T follicular helper cell (primary cell): Measurements from ENCODE around the gene CARD8.
"Not testable (repeated sequence)": the region's sequence is repeated elsewhere in the genome, so short reads cannot be mapped to it uniquely, and the experiment has no call there.

Experiments used
- DNase-seq: peaks from one replicate; pipeline ENCODE4 v3.0.0-alpha.2; 2020; ENCODE audit warnings: low read depth

The CARD8 gene

DNA sequence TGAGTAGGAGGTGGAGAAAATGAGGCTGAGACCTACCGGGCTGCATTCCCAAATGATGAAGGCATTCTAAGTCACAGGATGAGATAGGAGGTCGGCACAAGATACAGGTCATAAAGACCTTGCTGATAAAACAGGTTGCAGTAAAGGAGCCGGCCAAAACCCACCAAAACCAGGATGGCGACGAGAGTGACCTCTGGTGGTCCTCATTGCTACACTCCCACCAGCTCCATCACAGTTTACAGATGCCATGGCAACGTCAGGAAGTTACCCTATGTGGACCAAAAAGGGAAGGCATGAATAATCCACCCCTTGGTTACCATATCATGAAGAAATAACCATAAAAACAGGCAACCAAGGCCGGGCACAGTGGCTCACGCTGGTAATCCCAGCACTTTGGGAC is 9.6 kb upstream of the CARD8 start:
- not testable (repeated sequence) for DNase-seq

DNA sequence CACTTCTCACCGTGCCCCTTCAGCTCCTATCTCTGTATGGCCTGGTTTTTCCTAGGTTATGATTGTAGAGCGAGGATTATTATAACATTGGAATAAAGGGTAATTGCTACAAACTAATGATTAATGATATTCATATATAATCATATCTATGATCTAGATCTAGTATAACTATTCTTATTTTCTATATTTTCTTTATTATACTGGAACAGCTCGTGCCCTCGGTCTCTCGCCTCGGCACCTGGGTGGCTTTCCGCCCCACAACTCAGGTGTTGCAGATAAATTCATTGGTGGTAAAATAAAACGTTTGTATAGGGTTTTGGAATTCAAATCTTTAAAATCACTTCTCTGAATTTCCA is 4.6 kb upstream of the CARD8 start:
- DNase-seq: not testable (repeated sequence)

DNA sequence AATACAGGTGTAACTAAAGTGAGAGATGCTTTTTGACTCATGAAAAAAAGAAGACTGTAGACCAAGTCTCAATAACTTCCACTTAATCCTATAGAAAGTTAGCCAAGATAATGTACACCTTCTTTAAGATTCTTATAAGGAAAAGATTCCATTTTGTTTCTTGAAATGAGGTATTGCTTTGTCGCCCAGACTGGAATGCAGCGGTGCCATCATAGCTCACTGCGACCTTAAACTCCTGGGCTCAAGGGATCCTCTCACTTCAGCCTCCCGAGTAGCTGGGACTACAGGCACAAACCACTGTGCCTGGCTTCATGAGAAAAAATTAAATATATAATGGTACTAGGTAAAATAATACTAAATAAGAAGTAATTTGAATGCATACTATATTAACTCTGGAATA is 3.3 kb upstream of the CARD8 start:
- not testable (repeated sequence) for DNase-seq

- no peak for DNase-seq
Observed at GRCh38 chr19:48258350-48258749, 2.6 kb upstream of the CARD8 start.

- no peak for DNase-seq
Observed at GRCh38 chr19:48254529-48254970, 1.2 kb downstream of the CARD8 start.

DNA sequence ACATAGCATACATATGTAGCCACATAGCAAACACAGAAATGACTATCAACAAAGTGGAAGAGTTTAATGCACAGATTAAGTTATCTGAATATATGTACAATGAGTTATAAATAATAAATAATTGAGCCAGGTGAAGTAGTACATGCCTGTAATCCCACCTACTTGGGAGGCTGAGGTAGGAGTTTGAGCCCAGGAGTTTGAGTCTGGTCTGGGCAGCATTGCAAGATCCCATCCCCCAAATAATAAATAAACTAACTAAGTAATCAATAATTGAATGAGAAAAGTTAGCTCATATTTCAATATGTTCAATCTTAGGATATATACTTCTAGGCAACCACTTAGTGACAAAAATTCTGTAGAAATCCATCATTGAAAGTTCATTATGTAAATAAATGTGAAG is 1.7 kb downstream of the CARD8 start:
- no peak for DNase-seq

GRCh38 chr19:48252609-48253008 is 3.1 kb downstream of the CARD8 start:
- DNase-seq: no peak

- DNase-seq: no peak
Observed at GRCh38 chr19:48250290-48251025, 5.3 kb downstream of the CARD8 start.

DNA sequence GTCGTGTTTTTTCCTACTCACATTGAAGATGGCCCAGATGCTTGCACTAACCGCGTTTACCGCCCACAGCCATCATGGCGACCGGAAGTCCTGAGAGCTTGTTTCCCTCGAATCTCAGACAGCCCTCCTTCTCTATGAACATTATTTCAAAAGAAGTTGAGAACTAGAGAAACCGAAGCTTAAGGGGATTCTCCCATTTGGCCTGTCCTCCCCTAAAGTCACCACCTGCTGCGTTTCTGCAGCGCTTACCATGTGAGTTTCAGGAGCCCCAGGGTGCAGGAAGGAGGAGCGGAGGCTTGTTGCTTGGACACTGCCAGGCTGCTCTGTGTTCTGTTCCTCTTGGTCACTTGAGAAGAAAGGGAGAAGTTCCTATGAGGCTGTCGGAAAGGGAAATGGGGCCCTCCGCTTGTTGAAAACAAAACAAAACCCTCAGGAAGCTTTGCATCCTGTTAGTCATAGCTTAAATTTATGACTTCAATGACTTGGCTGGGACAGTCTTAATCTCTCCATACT is 6.2 kb downstream of the CARD8 start:
- peak; percentile 55 for DNase-seq

GRCh38 chr19:48248081-48248833 is 7.5 kb downstream of the CARD8 start:
- no peak for DNase-seq

DNA sequence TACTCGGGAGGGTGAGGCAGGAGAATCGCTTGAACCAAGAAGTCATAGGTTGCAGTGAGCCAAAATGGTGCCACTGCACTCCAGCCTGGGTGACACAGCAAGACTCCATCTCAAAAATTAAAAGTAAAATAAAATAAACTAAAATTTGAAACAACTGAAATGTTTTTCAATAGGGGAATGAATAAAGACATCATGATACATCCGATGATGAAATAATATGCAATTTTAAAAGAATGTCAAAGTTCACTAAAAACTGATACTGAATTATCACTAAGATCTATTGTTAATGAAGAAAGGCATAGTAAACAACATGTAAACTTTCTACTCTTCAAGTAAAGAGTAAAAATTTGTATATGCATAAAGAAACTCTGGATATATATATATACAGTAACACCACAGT is 8.5 kb downstream of the CARD8 start:
- no peak for DNase-seq

DNA sequence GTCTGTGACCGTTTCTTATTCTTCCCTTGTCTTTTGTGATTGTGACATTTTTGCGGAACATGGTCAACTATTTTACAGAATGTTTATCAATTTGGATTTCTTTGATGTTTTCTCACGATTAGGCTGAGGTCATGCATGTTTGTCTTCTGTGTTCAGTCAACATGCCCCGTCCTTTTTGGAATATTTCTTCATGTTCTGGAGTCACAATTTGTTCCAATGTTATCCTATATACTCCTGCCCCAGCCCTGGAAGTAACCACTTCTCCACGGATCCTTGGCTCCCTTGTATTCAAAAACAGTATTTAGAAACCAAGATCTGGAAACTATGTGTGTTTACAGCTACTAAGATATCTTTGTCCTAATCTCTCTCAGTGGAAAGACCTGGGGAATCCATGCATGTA is 9.6 kb downstream of the CARD8 start:
- no peak for DNase-seq

- DNase-seq: peak; percentile 20
Observed at GRCh38 chr19:48244281-48244680, 11.4 kb downstream of the CARD8 start.

- not testable (repeated sequence) for DNase-seq
Observed at GRCh38 chr19:48241771-48242170, 13.9 kb downstream of the CARD8 start.

- DNase-seq: no peak
Observed at GRCh38 chr19:48239582-48240141, 16.1 kb downstream of the CARD8 start.

GRCh38 chr19:48239120-48239519 is 16.6 kb downstream of the CARD8 start:
- DNase-seq: no peak

DNA sequence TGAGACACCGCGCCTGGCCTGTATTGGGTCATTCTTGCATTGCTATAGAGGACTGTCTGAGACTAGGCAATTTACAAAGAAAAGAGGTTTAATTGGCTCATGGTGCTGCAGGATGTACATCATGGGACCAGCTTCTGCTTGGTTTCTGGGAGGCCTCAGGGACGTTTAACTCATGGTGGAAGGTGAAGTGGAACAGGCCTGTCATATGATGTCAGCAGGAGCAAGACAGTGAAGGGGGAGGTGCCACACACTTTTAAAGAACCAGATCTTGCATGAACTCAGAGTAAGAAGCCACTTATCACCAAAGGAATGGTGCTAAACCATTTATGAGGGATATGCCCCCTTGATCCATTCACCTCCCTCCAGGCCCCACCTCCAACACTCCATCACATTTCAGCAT is 18.7 kb downstream of the CARD8 start:
- no peak for DNase-seq

- no peak for DNase-seq
Observed at GRCh38 chr19:48230555-48231129, 25.1 kb downstream of the CARD8 start.

- DNase-seq: no peak
Observed at GRCh38 chr19:48221628-48222027, 34.1 kb downstream of the CARD8 start.

- not testable (repeated sequence) for DNase-seq
Observed at GRCh38 chr19:48220784-48221183, 34.9 kb downstream of the CARD8 start.

DNA sequence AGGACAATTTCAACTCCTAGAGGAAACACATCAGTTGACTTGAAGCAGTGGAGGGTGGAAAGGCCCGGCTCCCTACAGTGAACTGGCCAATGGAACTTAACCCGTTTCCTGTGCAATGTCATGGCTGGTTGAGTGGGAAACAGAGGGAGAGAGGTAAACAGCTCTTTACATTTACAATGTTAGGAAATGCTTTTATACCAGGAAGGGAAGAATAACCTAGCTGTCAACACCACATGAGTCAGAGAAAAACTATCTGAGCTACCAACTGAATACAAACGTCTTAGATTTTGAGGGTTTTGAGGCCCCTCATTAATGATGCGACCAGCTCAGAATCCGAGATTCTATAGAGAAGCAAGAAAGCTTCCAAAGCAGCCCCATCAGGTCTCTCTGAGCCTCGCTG is 36.7 kb downstream of the CARD8 start:
- DNase-seq: no peak

DNA sequence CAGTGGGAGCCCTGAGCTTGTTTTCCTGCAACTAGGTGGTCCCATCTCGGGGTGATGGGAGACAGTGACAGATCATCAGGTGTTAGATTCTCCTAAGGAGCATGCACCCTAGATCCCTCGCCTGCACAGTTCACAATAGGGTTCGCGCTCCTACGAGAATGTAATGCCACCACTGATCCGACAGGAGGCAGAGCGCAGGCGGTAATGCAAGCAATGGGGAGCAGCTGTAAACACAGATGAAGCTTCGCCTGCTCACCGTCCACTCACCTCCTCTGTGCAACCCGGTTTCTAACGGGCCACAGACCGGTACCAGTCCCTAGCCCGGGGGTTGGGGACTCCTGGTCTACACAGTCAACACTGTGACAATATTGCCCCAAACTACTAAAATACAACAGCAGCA is 38.8 kb downstream of the CARD8 start:
- DNase-seq: no peak

DNA sequence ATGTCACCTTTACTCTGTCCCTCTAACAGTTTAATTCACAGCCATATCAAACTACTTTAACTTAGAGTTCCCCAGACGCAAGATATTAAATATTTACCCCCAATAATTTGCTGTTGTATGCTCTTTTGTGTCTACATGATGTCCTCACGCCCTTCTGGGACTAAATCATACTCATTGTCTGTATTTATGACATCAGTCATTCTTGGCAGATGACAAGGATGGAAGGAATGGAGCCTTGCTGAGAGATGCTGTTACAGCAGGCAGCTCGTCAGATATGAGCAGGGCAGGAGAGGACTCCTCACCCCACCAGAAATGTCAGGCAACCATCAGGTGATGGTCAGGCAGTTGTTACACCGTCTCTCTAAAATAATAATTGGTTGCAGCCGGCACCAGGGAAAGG is 41.8 kb downstream of the CARD8 start:
- DNase-seq: no peak
